Gastrocnemius medialis (tissue), 4 donors: ENCODE measurements around the gene ARMC2.

Source experiments
- POLR2A ChIP-seq, 2 donors: fragments of 450-650 bp; IDR thresholded peaks; one replicate each; pipeline ENCODE4 v1.6.1; 2017; ENCODE audit warnings: antibody characterized with exemption in 2 of 2, mild to moderate bottlenecking in 2 of 2, moderate library complexity in 2 of 2
- TF ChIP-seq, protein P1 (sequence below), 5 experiments: fragments of 450-650 bp in 3 of 5; fragments of 200-600 bp in 2 of 5; sonication (generic) in 2 of 5; IDR thresholded peaks in 4 of 5; conservative IDR thresholded peaks in 1 of 5; 1 replicate in 4 of 5; 2 replicates in 1 of 5; pipeline ENCODE4 v1.5.1; 2016 to 2019; ENCODE audit warnings: antibody characterized with exemption in 5 of 5, mild to moderate bottlenecking in 3 of 5, moderate library complexity in 3 of 5

GRCh38 chr6:108853077-108853476 lies 4.9 kb downstream of the ARMC2 start:
- TF ChIP-seq, protein P1, sequence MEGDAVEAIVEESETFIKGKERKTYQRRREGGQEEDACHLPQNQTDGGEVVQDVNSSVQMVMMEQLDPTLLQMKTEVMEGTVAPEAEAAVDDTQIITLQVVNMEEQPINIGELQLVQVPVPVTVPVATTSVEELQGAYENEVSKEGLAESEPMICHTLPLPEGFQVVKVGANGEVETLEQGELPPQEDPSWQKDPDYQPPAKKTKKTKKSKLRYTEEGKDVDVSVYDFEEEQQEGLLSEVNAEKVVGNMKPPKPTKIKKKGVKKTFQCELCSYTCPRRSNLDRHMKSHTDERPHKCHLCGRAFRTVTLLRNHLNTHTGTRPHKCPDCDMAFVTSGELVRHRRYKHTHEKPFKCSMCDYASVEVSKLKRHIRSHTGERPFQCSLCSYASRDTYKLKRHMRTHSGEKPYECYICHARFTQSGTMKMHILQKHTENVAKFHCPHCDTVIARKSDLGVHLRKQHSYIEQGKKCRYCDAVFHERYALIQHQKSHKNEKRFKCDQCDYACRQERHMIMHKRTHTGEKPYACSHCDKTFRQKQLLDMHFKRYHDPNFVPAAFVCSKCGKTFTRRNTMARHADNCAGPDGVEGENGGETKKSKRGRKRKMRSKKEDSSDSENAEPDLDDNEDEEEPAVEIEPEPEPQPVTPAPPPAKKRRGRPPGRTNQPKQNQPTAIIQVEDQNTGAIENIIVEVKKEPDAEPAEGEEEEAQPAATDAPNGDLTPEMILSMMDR (IDR thresholded peaks at IDR 0.05 in 4 of 5, conservative IDR thresholded peaks at IDR 0.05 in 1 of 5), result no peak
- no peak for TF ChIP-seq POLR2A (IDR thresholded peaks at IDR 0.05)
